Measurements from ENCODE around the gene RC3H1. TPM values are rescaled to one million over a fixed set of nuclear protein-coding genes. Genes with fewer than 3 reads are reported as not detected.
A peak's percentile ranks its signal among the peaks of the same experiment; 100 is the strongest.

The RC3H1 gene
- total and polyA plus RNA-seq, 9 of the 15 experiments (the other 6 are each of a cell fraction or from before 2014, with no cell fraction given) = 2.4 to 31.7 (median 12.4) TPM

GRCh38 chr1:174008979-174009378, 13.2 kb downstream of the RC3H1 start (continued):
- peak; percentile 67 for TF ChIP-seq IRF9 (tag; IDR thresholded peaks at IDR 0.05)
- no peak for TF ChIP-seq MCM3 (IDR thresholded peaks at IDR 0.05)
- TF ChIP-seq SMARCE1 (IDR thresholded peaks at IDR 0.05) = peak; percentile 68; the same call in 1 of the 2 replicates
- no peak for TF ChIP-seq CLOCK (CRISPR knock-in tag; IDR thresholded peaks at IDR 0.05; ENCODE audit: borderline replicate concordance)
- TF ChIP-seq, protein P1, sequence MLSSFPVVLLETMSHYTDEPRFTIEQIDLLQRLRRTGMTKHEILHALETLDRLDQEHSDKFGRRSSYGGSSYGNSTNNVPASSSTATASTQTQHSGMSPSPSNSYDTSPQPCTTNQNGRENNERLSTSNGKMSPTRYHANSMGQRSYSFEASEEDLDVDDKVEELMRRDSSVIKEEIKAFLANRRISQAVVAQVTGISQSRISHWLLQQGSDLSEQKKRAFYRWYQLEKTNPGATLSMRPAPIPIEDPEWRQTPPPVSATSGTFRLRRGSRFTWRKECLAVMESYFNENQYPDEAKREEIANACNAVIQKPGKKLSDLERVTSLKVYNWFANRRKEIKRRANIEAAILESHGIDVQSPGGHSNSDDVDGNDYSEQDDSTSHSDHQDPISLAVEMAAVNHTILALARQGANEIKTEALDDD (IDR thresholded peaks at IDR 0.05) = peak; percentile 41; the same call in 1 of the 2 replicates
- TF ChIP-seq TRIM24 (IDR thresholded peaks at IDR 0.05) = peak; percentile 52 to 70; a peak in 2 of 4 replicates
- no peak for TF ChIP-seq TBP (optimal IDR thresholded peaks at IDR 0.05; ENCODE audit: low read depth, low read length)
- TF ChIP-seq ETV6 (IDR thresholded peaks at IDR 0.05; ENCODE audit: borderline replicate concordance in 1 of 2, low read depth in 2 of 2, low read length in 1 of 2) = 0 out of 4 replicates have a peak, but pooled peaks of 1 of the 2 experiments have one; percentile 24
- TF ChIP-seq ETV6 (CRISPR knock-in tag; IDR thresholded peaks at IDR 0.05; ENCODE audit: borderline replicate concordance) = no peak
- TF ChIP-seq ZNF77 (CRISPR knock-in tag; IDR thresholded peaks at IDR 0.05) = no peak
- TF ChIP-seq SIRT6 (IDR thresholded peaks at IDR 0.05; ENCODE audit: low read depth, low read length) = no peak
- TF ChIP-seq, protein P2, sequence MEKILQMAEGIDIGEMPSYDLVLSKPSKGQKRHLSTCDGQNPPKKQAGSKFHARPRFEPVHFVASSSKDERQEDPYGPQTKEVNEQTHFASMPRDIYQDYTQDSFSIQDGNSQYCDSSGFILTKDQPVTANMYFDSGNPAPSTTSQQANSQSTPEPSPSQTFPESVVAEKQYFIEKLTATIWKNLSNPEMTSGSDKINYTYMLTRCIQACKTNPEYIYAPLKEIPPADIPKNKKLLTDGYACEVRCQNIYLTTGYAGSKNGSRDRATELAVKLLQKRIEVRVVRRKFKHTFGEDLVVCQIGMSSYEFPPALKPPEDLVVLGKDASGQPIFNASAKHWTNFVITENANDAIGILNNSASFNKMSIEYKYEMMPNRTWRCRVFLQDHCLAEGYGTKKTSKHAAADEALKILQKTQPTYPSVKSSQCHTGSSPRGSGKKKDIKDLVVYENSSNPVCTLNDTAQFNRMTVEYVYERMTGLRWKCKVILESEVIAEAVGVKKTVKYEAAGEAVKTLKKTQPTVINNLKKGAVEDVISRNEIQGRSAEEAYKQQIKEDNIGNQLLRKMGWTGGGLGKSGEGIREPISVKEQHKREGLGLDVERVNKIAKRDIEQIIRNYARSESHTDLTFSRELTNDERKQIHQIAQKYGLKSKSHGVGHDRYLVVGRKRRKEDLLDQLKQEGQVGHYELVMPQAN (IDR thresholded peaks at IDR 0.05; ENCODE audit: borderline replicate concordance) = no peak
- no peak for TF ChIP-seq POLR2A (conservative IDR thresholded peaks at IDR 0.05)
- TF ChIP-seq BDP1 (IDR thresholded peaks at IDR 0.05; ENCODE audit: insufficient read depth, insufficient read length) = no peak
- TF ChIP-seq CEBPG (CRISPR knock-in tag; IDR thresholded peaks at IDR 0.05) = peak; percentile 81
- TF ChIP-seq CEBPG (tag; conservative IDR thresholded peaks at IDR 0.05 in 1 of 2, IDR thresholded peaks at IDR 0.05 in 1 of 2) = peak; percentile 93 to 95
- 0 out of 2 replicates have a peak, but pooled peaks have one; percentile 38 for TF ChIP-seq ARID1B (IDR thresholded peaks at IDR 0.05)
- TF ChIP-seq, protein P3, sequence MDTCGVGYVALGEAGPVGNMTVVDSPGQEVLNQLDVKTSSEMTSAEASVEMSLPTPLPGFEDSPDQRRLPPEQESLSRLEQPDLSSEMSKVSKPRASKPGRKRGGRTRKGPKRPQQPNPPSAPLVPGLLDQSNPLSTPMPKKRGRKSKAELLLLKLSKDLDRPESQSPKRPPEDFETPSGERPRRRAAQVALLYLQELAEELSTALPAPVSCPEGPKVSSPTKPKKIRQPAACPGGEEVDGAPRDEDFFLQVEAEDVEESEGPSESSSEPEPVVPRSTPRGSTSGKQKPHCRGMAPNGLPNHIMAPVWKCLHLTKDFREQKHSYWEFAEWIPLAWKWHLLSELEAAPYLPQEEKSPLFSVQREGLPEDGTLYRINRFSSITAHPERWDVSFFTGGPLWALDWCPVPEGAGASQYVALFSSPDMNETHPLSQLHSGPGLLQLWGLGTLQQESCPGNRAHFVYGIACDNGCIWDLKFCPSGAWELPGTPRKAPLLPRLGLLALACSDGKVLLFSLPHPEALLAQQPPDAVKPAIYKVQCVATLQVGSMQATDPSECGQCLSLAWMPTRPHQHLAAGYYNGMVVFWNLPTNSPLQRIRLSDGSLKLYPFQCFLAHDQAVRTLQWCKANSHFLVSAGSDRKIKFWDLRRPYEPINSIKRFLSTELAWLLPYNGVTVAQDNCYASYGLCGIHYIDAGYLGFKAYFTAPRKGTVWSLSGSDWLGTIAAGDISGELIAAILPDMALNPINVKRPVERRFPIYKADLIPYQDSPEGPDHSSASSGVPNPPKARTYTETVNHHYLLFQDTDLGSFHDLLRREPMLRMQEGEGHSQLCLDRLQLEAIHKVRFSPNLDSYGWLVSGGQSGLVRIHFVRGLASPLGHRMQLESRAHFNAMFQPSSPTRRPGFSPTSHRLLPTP (IDR thresholded peaks at IDR 0.05; ENCODE audit: borderline replicate concordance, extremely low read depth, insufficient read length) = no peak
- peak; percentile 27; the same call in 1 of the 2 replicates for TF ChIP-seq SPI1 (IDR thresholded peaks at IDR 0.05; ENCODE audit: borderline replicate concordance, low read depth, low read length)

All from K562 (cell line).